ENCODE results near the gene CTNS.
"Not testable (repeated sequence)": the region's sequence is repeated elsewhere in the genome, so short reads cannot be mapped to it uniquely, and the experiment has no call there.

CTNS gene

GRCh38 chr17:3688027-3688553 lies 51.5 kb downstream of the CTNS start:
- peak; percentile 59 for DNase-seq (ENCODE audit: low spot score)

GRCh38 chr17:3688852-3689261 lies 52.3 kb downstream of the CTNS start:
- no peak for DNase-seq (ENCODE audit: low spot score)

GRCh38 chr17:3689262-3690093 lies 52.9 kb downstream of the CTNS start:
- no peak for DNase-seq (ENCODE audit: low spot score)

GRCh38 chr17:3690094-3690715 lies 53.6 kb downstream of the CTNS start:
- DNase-seq (ENCODE audit: low spot score), result no peak

GRCh38 chr17:3691617-3692067 lies 55.1 kb downstream of the CTNS start:
- DNase-seq (ENCODE audit: low spot score), result peak; percentile 43

- DNase-seq (ENCODE audit: low spot score), result no peak
Observed at GRCh38 chr17:3692346-3692745, 55.8 kb downstream of the CTNS start.

- DNase-seq (ENCODE audit: low spot score), result no peak
Observed at GRCh38 chr17:3693141-3693540, 56.6 kb downstream of the CTNS start.

GRCh38 chr17:3693829-3694231 lies 57.3 kb downstream of the CTNS start:
- DNase-seq (ENCODE audit: low spot score), result no peak

- DNase-seq (ENCODE audit: low spot score), result no peak
Observed at GRCh38 chr17:3695129-3695722, 58.7 kb downstream of the CTNS start.

- DNase-seq (ENCODE audit: low spot score), result peak; percentile 76
Observed at GRCh38 chr17:3695723-3696411, 59.3 kb downstream of the CTNS start, which contains the start of gene P2RX5. TSS of gene P2RX5 (minus strand) at chr17:3696155. CDS start at chr17:3696005, 150 bp downstream.

- no peak for DNase-seq (ENCODE audit: low spot score)
Observed at GRCh38 chr17:3697103-3697476, 60.5 kb downstream of the CTNS start.

- no peak for DNase-seq (ENCODE audit: low spot score)
Observed at GRCh38 chr17:3698139-3698538, 61.6 kb downstream of the CTNS start.

- no peak for DNase-seq (ENCODE audit: low spot score)
Observed at GRCh38 chr17:3699951-3700350, 63.4 kb downstream of the CTNS start.

GRCh38 chr17:3702041-3702539 lies 65.5 kb downstream of the CTNS start:
- not testable (repeated sequence) for DNase-seq (ENCODE audit: low spot score)

- DNase-seq (ENCODE audit: low spot score), result no peak
Observed at GRCh38 chr17:3704931-3705717, 68.6 kb downstream of the CTNS start.

GRCh38 chr17:3705718-3705984 lies 69.1 kb downstream of the CTNS start:
- not testable (repeated sequence) for DNase-seq (ENCODE audit: low spot score)

GRCh38 chr17:3708366-3708765 lies 71.8 kb downstream of the CTNS start:
- no peak for DNase-seq (ENCODE audit: low spot score)

GRCh38 chr17:3710951-3711383 lies 74.4 kb downstream of the CTNS start:
- no peak for DNase-seq (ENCODE audit: low spot score)
